OCI-LY3 (cell line): ENCODE data around the gene CCDC102A.

Source experiments
- H2AFZ ChIP-seq: fragments of 200-600, 300-600 bp; shearing (Covaris generic); 2 replicates; pipeline ENCODE4 v1.6.0; 2014; ENCODE audit warnings: antibody characterized with exemption, low read depth, low read length
- H3K27ac ChIP-seq: fragments of 200-600, 300-600 bp; sonication (generic); 2 replicates; pipeline ENCODE4 v1.5.1; 2014; ENCODE audit warnings: mild to moderate bottlenecking, low read length, moderate library complexity, mixed read lengths
- H3K27me3 ChIP-seq: fragments of 200-600, 300-600 bp; sonication (generic); 2 replicates; pipeline ENCODE4 v1.6.1; 2014; ENCODE audit warnings: low read depth, low read length, mixed read lengths
- H3K36me3 ChIP-seq: fragments of 200-600, 300-600 bp; sonication (generic); replicated peaks from 2 replicates; pipeline ENCODE3; 2014; ENCODE audit warnings: low read depth, low read length, mixed read lengths
- H3K4me1 ChIP-seq: fragments of 300-600, 200-600 bp; sonication (generic); 2 replicates; pipeline ENCODE4 v1.6.1; 2014; ENCODE audit warnings: low read length, mixed read lengths
- H3K4me2 ChIP-seq: fragments of 200-600, 300-600 bp; sonication (generic); 2 replicates; pipeline ENCODE4 v1.6.1; 2014; ENCODE audit warnings: low read length, mixed read lengths
- H3K4me3 ChIP-seq: fragments of 300-600, 200-600 bp; sonication (generic); 2 replicates; pipeline ENCODE4 v1.5.1; 2014; ENCODE audit warnings: antibody characterized with exemption, mild to moderate bottlenecking, low read length, moderate library complexity
- H3K79me2 ChIP-seq: fragments of 300-600, 200-600 bp; shearing (Covaris generic); 2 replicates; pipeline ENCODE4 v1.6.1; 2014; ENCODE audit warnings: mild to moderate bottlenecking, low read length, mixed read lengths
- H3K9ac ChIP-seq: fragments of 300-600, 200-600 bp; shearing (Covaris generic); 2 replicates; pipeline ENCODE4 v1.6.0; 2014; ENCODE audit warnings: mild to moderate bottlenecking, low read length, moderate library complexity
- H3K9me3 ChIP-seq: fragments of 200-600, 300-600 bp; shearing (Covaris generic); 2 replicates; pipeline ENCODE4 v1.6.1; 2014; ENCODE audit warnings: low read length, mixed read lengths; ENCODE audit not compliant: insufficient read depth
- H4K20me1 ChIP-seq: fragments of 200-600, 300-600 bp; sonication (generic); 2 replicates; pipeline ENCODE4 v1.6.1; 2016; ENCODE audit warnings: low read length, mixed read lengths; ENCODE audit not compliant: insufficient read depth
- CTCF ChIP-seq: fragments of 200-600, 300-600 bp; sonication (generic); IDR thresholded peaks from 2 replicates; pipeline ENCODE4 v1.5.1; 2014; ENCODE audit warnings: antibody characterized with exemption, low read length, low read depth
- EZH2phosphoT487 ChIP-seq: fragments of 200-600 bp; shearing (Covaris generic); IDR thresholded peaks from 2 replicates; pipeline ENCODE4 v1.6.1; 2018; ENCODE audit warnings: antibody characterized with exemption, mixed run types, low read depth

Gene CCDC102A

GRCh38 chr16:57535680-57536305 lies 578 bp downstream of the CCDC102A start:
- H3K4me2 ChIP-seq = peak overlapping the region; percentile 100
- peak overlapping the region; percentile 92 for H3K4me3 ChIP-seq
- peak overlapping the region; percentile 69 for H3K9ac ChIP-seq
- no peaks in the 10 kb centered on the region for H3K36me3 ChIP-seq
- H3K27me3 ChIP-seq = peaks cover 67% of the 10 kb centered on the region
- H3K79me2 ChIP-seq = no peaks in the 10 kb centered on the region
- no peaks in the 10 kb centered on the region for H3K9me3 ChIP-seq
- TF ChIP-seq EZH2phosphoT487 (no peak), CTCF (no peak)
- H3K4me1 ChIP-seq = peaks cover 36% of the 10 kb centered on the region
- H2AFZ ChIP-seq = peak overlapping the region; percentile 64; the same call in 1 of the 2 replicates
- H4K20me1 ChIP-seq = peaks cover 37% of the 10 kb centered on the region
- H3K27ac ChIP-seq = peak overlapping the region; percentile 65

- Histone ChIP-seq H2AFZ (no peak overlapping the region), H3K27me3 (peaks cover 67% of the 10 kb centered on the region), H3K4me3 (peak overlapping the region; percentile 92), H3K36me3 (no peaks in the 10 kb centered on the region), H3K27ac (no peak overlapping the region), H3K9me3 (no peaks in the 10 kb centered on the region), H3K9ac (peak overlapping the region; percentile 68), H4K20me1 (peaks cover 37% of the 10 kb centered on the region), H3K79me2 (no peaks in the 10 kb centered on the region), H3K4me1 (peaks cover 43% of the 10 kb centered on the region), H3K4me2 (peak overlapping the region; percentile 100)
- TF ChIP-seq EZH2phosphoT487 = no peak
- no peak for TF ChIP-seq CTCF
Observed at GRCh38 chr16:57534881-57535658, 1.3 kb downstream of the CCDC102A start.

- Histone ChIP-seq H3K27me3 (peaks cover 67% of the 10 kb centered on the region), H3K4me3 (no peak overlapping the region), H3K4me1 (peaks cover 47% of the 10 kb centered on the region), H4K20me1 (peaks cover 42% of the 10 kb centered on the region), H3K4me2 (no peak overlapping the region), H3K9me3 (no peaks in the 10 kb centered on the region), H3K79me2 (no peaks in the 10 kb centered on the region), H3K27ac (no peak overlapping the region), H3K9ac (no peak overlapping the region), H2AFZ (no peak overlapping the region), H3K36me3 (no peaks in the 10 kb centered on the region)
- TF ChIP-seq EZH2phosphoT487 (no peak), CTCF (no peak)
Observed at GRCh38 chr16:57534337-57534880, 2.0 kb downstream of the CCDC102A start.
